HG02588 (cell line): ENCODE results near the gene HAPLN2.

Experiments used
- ATAC-seq: cut with Tn5 transposase; IDR thresholded peaks from one replicate; pipeline ENCODE4 v1.9.1; 2021; ENCODE audit warnings: mild to moderate bottlenecking, moderate library complexity; ENCODE audit not compliant: unreplicated experiment

The HAPLN2 gene

DNA sequence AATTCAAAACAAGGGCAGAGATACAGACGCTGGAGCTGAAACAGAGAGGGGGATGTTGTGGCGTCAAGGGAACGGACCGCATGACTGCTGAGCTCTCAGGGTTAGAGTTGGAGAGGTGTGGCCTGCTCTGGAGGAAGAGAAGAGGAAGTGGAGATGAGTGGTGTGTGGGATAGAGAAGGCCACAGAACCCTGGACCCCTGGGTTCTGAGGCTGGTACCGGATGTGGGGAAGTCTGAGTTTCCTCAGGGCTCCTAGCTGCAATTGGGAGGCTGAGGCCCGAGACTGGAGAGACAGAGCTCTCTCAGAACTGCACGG lies 24.5 kb downstream of the HAPLN2 start:
- ATAC-seq: no peak

DNA sequence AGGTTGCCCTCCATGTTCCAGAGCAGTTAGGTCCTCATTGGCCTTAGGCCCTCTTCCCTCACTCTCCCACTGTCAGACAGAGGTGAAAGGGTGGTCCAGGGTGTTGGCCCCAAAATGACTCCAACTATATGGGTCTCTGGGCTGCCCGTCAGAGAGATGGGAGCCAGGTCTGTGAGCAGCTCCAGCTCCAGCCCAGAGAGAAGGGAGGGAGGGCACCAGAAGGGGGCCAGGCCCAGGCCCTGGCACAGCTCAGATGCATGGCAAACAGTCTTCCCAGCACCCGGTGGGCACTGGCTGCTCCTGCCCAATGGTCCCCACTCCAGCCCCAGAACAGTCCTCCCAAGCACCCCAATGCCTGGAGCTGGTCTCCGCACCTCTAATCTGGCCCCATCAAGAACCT lies 24.9 kb downstream of the HAPLN2 start:
- no peak for ATAC-seq

DNA sequence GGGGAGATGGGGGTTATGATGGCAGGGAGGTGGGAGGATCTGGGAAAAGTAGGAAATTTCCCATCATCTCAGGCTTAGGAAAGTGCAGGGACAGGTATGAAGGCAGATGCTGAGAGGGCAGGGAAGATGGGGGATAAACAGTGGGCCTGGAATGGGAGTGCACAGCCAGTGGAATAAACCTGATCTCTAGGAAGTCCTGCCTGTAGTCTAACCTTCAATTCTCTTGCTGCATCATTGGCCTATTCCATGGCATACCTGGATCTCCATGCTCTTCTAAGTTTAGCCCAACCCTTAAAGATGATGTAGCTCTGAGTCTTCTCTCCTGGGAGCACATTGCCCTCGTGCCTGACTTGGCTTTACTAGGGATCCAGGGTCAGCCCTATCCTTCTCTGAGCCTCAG lies 25.4 kb downstream of the HAPLN2 start:
- no peak for ATAC-seq

GRCh38 chr1:156645056-156645455 lies 25.8 kb downstream of the HAPLN2 start:
- no peak for ATAC-seq

DNA sequence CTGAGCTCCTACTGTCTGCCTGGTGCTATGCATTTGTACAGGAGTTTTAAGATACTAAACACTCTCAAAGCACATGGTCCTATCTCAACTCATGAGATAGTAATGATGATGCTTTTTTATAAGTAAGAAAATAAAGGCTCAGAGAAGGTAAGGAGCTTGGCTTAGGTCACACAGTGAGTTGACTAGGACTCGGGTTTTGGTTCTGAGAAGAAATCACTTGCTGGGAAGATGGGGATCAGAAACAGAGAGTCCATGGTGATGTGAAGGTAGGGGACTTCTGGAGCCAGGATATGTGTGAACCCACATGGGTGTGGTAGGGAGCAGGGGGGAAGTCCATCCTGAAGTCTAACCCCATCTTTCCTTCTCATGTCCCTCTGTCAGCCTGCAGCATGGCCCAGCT lies 26.5 kb downstream of the HAPLN2 start:
- ATAC-seq: no peak

DNA sequence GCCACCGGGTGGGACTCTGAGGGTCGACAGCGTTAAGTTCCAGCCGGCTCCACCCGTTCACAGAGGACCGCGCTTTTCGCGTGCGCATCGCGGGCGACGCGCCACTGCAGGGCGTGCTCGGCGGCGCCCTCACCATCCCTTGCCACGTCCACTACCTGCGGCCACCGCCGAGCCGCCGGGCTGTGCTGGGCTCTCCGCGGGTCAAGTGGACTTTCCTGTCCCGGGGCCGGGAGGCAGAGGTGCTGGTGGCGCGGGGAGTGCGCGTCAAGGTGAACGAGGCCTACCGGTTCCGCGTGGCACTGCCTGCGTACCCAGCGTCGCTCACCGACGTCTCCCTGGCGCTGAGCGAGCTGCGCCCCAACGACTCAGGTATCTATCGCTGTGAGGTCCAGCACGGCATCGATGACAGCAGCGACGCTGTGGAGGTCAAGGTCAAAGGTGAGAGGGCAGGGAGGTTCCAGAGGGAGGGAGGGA lies 27.6 kb downstream of the HAPLN2 start:
- no peak for ATAC-seq

- no peak for ATAC-seq
Measured at GRCh38 chr1:156647351-156647750, 28.1 kb downstream of the HAPLN2 start.

GRCh38 chr1:156648496-156648895 lies 29.3 kb downstream of the HAPLN2 start:
- ATAC-seq: no peak

- ATAC-seq: no peak
Measured at GRCh38 chr1:156648951-156649350, 29.7 kb downstream of the HAPLN2 start.

DNA sequence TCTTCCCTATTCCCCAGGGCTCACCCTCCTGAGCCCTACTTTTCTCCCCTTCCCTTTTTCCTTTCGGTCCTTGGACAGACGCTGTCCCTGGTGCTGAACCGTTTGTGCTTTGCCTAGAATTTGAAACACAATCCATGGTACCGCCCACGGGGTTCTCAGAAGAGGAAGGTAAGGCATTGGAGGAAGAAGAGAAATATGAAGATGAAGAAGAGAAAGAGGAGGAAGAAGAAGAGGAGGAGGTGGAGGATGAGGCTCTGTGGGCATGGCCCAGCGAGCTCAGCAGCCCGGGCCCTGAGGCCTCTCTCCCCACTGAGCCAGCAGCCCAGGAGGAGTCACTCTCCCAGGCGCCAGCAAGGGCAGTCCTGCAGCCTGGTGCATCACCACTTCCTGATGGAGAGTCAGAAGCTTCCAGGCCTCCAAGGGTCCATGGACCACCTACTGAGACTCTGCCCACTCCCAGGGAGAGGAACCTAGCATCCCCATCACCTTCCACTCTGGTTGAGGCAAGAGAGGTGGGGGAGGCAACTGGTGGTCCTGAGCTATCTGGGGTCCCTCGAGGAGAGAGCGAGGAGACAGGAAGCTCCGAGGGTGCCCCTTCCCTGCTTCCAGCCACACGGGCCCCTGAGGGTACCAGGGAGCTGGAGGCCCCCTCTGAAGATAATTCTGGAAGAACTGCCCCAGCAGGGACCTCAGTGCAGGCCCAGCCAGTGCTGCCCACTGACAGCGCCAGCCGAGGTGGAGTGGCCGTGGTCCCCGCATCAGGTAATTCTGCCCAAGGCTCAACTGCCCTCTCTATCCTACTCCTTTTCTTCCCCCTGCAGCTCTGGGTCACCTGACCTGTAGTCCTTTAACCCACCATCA lies 33.1 kb downstream of the HAPLN2 start:
- no peak for ATAC-seq

DNA sequence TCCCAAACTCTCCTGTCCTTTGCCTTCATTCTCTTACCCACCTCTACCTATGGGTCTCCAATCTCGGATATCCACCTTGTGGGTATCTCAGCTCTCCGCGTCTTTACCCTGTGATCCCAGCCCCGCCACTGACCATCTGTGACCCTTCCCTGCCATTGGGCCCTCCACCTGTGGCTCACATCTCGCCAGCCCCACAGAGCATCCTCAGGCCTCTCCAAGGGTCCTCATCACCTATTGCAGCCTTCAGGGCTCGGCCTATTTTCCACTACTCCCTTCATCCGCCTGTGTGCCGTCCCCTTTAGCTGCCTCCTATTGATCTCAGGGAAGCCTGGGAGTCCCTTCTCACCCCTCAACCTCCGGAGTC lies 33.8 kb downstream of the HAPLN2 start:
- no peak for ATAC-seq

DNA sequence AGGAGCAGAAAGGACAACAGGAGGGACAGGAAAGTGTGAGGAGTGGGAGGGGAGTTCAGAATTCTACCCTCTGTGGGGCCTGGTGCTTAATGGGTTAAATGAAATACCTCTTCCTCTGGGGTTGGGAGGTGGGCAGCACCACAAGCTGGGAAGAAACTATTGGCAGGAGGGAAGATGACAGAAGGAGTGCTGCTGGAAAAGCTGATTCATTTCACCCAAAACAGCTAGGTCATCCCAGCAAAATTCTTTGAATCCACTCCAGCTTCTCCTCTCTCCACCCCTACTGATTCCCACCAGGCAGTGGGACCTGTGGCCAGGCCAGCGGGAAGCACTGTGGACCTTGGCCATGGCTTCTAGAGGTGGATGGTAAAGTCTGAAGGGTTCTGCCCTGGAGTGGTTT lies 35.5 kb downstream of the HAPLN2 start:
- ATAC-seq: no peak

- no peak for ATAC-seq
Measured at GRCh38 chr1:156655151-156655903, 36.1 kb downstream of the HAPLN2 start.

GRCh38 chr1:156655904-156656516 lies 36.8 kb downstream of the HAPLN2 start:
- ATAC-seq: no peak

DNA sequence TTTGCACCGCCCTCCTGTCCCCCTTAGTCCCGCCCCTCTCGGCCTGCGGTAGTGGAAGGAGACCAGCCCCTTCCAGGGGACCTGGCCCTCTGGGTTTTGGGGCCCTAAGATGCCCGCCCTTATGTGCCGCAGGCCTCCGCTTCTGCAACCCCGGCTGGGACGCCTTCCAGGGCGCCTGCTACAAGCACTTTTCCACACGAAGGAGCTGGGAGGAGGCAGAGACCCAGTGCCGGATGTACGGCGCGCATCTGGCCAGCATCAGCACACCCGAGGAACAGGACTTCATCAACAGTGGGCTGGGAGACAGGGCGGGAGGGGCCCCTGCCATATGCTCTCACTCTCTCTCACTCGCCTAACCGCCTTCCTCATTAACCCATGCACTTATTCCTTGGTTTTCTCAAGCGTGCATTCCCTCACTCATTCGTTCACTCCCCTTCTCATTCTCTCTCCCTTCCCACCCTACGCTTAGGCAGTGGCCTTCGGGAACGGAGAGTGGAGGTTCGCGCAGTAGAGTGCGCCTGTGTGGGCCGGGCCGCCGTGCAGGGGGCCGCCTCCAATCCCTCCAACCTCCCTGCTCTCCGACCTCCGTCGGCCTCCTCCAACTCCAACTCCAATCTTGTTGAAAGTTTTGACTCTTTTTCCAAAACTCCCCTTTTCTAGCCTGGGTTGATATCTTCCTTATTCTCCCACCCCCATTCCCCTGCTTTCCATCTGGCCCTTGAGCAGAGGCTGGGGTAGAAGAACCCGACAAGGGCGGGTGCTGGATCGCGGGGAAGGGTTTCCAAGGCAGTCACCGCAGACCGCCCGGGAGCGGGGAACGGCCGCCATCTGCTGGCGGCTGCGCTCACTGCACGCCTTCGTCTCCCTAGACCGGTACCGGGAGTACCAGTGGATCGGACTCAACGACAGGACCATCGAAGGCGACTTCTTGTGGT lies 37.9 kb downstream of the HAPLN2 start:
- ATAC-seq: no peak

DNA sequence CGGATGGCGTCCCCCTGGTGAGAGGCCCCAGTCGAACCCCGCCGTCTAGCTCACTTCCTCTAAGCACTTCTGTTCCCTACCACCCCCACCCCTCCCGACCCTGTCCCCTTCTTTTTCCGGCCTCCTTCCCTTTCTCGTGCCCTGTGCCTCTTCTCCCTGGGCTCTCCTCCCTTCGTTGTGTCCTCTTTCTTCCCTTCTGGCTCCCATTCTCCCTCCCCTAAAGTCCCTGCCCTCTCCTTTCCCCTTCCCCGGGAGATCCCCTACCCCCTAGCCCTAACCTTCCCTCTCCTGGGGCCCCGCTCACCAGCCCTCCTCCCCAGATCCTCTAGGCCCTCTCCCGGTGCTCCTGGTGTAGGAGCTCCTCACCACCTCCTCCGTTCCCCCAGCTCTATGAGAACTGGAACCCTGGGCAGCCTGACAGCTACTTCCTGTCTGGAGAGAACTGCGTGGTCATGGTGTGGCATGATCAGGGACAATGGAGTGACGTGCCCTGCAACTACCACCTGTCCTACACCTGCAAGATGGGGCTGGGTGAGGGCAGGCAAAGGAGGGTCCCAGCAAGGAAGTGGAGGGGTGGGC lies 38.6 kb downstream of the HAPLN2 start:
- no peak for ATAC-seq

DNA sequence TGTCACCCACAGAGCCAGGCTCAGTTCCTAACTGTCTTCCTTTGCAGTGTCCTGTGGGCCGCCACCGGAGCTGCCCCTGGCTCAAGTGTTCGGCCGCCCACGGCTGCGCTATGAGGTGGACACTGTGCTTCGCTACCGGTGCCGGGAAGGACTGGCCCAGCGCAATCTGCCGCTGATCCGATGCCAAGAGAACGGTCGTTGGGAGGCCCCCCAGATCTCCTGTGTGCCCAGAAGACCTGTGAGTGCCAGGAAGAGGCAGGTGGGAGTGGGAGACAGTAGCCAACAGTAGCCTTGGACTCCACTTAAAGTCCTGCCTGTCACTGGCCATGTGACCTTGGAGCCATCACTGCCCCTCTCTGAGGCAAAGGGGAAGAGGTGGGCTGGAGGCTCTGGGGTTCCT lies 39.3 kb downstream of the HAPLN2 start:
- no peak for ATAC-seq

- no peak for ATAC-seq
Measured at GRCh38 chr1:156658945-156659574, 39.8 kb downstream of the HAPLN2 start.

- ATAC-seq: no peak
Measured at GRCh38 chr1:156659661-156659987, 40.4 kb downstream of the HAPLN2 start.
